HEK293T (cell line): ENCODE results near the gene C12orf60.

Experiments used
- CTCF ChIA-PET: fragments of 350-600 bp; formaldehyde crosslinking; extraction: SDS; loops from one replicate; lab custom pipeline; 2021; ENCODE audit warnings: antibody characterized with exemption, inconsistent platforms; lab: Yijun Ruan, JAX
- POLR2A ChIA-PET: fragments of 350-600 bp; formaldehyde crosslinking; extraction: SDS; loops from one replicate; lab custom pipeline; 2020; ENCODE audit warnings: antibody characterized with exemption, inconsistent platforms; lab: Yijun Ruan, JAX
- DNase-seq: peaks from one replicate; pipeline ENCODE4 v3.0.0; 2012; ENCODE audit warnings: mixed read lengths; ENCODE audit errors: extremely low spot score
- ARNT ChIP-seq: fragments of 450-650 bp; IDR thresholded peaks from 2 replicates; pipeline ENCODE4 v1.6.1; 2017; ENCODE audit warnings: mild to moderate bottlenecking
- BHLHE40 ChIP-seq: fragments of 450-650 bp; IDR thresholded peaks from 2 replicates; pipeline ENCODE4 v1.6.1; 2016; ENCODE audit warnings: mild to moderate bottlenecking, moderate library complexity, borderline replicate concordance
- CTBP1 ChIP-seq: fragments of 450-650 bp; IDR thresholded peaks from 2 replicates; pipeline ENCODE4 v1.6.1; 2016; ENCODE audit warnings: borderline replicate concordance
- ELF4 ChIP-seq: fragments of 450-650 bp; IDR thresholded peaks from 2 replicates; pipeline ENCODE4 v1.6.1; 2017; ENCODE audit warnings: antibody characterized with exemption
- FOXA1 ChIP-seq: fragments of 450-650 bp; IDR thresholded peaks from 2 replicates; pipeline ENCODE4 v1.6.1; 2016; ENCODE audit warnings: mild to moderate bottlenecking
- FOXK2 ChIP-seq: fragments of 450-650 bp; IDR thresholded peaks from 2 replicates; pipeline ENCODE4 v1.6.1; 2016; ENCODE audit warnings: mild to moderate bottlenecking
- FOXM1 ChIP-seq: fragments of 450-650 bp; IDR thresholded peaks from 2 replicates; pipeline ENCODE4 v1.6.1; 2017; ENCODE audit warnings: mild to moderate bottlenecking, borderline replicate concordance
- HDGF ChIP-seq: fragments of 450-650 bp; IDR thresholded peaks from 2 replicates; pipeline ENCODE4 v1.6.1; 2017; ENCODE audit warnings: antibody characterized with exemption, borderline replicate concordance
- L3MBTL2 ChIP-seq: fragments of 450-650 bp; conservative IDR thresholded peaks from 2 replicates; pipeline ENCODE4 v1.6.1; 2016; ENCODE audit warnings: mild to moderate bottlenecking
- LEF1 ChIP-seq: fragments of 450-650 bp; IDR thresholded peaks from 2 replicates; pipeline ENCODE4 v1.6.1; 2017; ENCODE audit warnings: mild to moderate bottlenecking, borderline replicate concordance
- NFRKB ChIP-seq: fragments of 450-650 bp; IDR thresholded peaks from 2 replicates; pipeline ENCODE4 v1.6.1; 2016; ENCODE audit warnings: mild to moderate bottlenecking, moderate library complexity
- SP1 ChIP-seq: fragments of 450-650 bp; IDR thresholded peaks from 2 replicates; pipeline ENCODE4 v1.6.1; 2017
- SUZ12 ChIP-seq: fragments of 450-650 bp; IDR thresholded peaks from 2 replicates; pipeline ENCODE4 v1.6.1; 2016; ENCODE audit warnings: mild to moderate bottlenecking
- TARDBP ChIP-seq: fragments of 450-650 bp; IDR thresholded peaks from 2 replicates; pipeline ENCODE4 v1.6.1; 2016
- ZNF384 ChIP-seq: fragments of 450-650 bp; IDR thresholded peaks from 2 replicates; pipeline ENCODE4 v1.6.1; 2016
- TF ChIP-seq, protein P1 (sequence below): fragments of 450-650 bp; IDR thresholded peaks from 2 replicates; pipeline ENCODE4 v1.6.1; 2016

Gene C12orf60

DNA sequence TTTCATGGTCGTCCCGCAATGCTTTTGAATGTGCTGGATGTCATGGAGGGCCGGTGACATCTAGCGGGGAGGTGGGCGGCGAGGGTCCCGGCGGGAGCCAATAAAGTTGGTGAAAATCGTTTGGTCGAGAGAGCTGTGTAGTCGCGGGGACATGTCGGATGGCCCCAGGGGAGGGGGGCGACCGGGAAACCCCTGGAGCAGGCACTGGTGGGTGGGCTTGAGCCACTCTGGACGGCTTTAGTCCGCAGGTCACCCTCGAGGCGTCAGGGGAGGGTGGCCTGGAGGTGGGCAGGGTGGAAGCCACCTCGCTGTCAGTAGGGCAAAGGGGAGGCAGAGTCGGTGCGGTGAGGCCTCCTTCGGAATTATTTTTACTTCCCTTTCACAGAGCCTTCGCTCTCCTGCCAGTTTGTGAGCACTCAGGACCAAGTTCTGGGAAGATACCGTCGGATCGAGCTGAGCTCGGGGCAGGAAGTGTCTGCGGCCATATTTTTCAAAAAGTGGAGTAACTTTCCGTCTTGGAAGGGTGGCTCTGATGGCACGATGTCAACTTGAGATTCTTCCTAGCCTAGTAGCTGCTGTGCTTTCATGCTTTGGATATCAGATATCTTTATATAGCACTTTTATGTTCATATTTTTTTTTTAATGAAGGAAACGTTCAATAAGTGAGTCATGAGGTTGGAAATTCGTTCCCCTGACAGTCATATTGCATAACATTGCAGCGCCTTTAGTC is 28.4 kb upstream of the C12orf60 start:
- TF ChIP-seq ELF4 (no peak), LEF1 (no peak), SP1 (no peak)
- ChIA-PET POLR2A (no interaction called here), CTCF (no interaction called here)
- DNase-seq: no peak

GRCh38 chr12:14775636-14775980 is 27.9 kb upstream of the C12orf60 start:
- DNase-seq: no peak
- ChIA-PET CTCF (no interaction called here), POLR2A (no interaction called here)
- no peak for TF ChIP-seq HDGF

DNA sequence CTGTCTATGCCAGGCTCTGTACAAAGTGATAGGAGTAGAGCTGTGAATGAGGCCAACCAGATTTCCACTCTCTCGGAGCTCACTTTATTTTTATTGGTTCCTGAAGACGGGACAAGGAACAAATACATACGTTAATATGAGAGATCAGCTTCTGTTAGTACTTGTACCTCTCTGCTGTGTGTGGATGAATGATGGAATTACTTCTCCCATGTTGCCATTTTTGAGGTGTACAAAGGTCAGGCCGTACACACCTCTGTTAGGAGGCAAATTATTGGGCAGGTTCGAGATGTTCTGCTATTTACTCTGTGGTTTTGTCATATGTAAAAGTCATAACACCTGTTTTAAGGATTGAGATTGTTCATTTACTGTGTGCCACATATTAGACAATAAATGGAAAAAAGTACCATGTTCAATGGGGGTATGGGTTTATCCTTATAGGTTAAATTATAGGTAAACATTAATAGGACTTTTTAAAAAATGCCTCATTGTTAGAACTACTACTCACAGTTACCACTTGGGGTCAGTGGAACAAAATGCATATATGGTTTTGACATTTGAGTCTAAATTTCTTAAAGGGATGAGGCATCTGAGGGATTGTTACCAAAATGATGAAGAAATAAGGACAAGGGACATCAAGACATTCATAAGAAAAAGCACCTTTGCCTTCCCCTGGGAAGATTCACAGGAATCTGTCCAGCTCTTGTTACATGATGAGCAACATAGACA is 27.1 kb upstream of the C12orf60 start:
- TF ChIP-seq ZNF384 (no peak), SP1 (no peak), ELF4 (no peak)
- DNase-seq: no peak
- CTCF ChIA-PET: interaction anchor here (0.6 kb wide), 1 partner anchor 30 kb away, joined by 3 read pairs; no protein-coding TSS in a partner anchor
- POLR2A ChIA-PET: interaction anchor here (0.8 kb wide), 1 partner anchor 27 kb away, joined by 3 read pairs; the partner anchor contains the start of genes C12orf60 and WBP11

DNA sequence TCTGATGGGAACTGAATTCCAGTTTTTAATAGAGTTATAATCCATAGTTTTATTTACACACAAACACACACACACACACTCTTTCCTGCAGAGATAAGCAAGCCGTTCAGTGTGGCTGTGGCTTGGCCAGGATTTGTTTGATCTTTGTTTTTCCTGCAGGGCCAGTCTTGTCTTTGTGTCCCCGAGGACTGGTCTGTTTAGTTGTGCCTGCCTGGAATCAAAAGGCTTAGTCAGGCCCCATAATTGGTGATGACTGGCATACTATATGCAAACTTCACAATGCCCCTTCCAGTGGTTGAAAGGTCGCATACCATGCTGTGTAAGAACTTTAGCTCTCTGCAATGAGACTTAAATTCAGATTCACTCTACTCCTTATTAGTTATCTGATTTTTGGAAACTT is 26.2 kb upstream of the C12orf60 start:
- TF ChIP-seq ARNT (no peak), TARDBP (no peak), LEF1 (no peak), L3MBTL2 (no peak), SUZ12 (no peak), ZNF384 (no peak), NFRKB (no peak), BHLHE40 (no peak)
- DNase-seq: no peak
- ChIA-PET POLR2A (interaction anchor here (1.4 kb wide), 1 partner anchor 26 kb away, joined by 4 read pairs; the partner anchor contains the start of genes C12orf60 and WBP11), CTCF (interaction anchor here (1.1 kb wide), 1 partner anchor 21 kb away, joined by 3 read pairs; no protein-coding TSS in a partner anchor)

- POLR2A ChIA-PET: no interaction called here
- TF ChIP-seq FOXK2 (no peak), TARDBP (no peak), ZNF384 (no peak), HDGF (no peak), ELF4 (no peak)
- TF ChIP-seq, protein P1, sequence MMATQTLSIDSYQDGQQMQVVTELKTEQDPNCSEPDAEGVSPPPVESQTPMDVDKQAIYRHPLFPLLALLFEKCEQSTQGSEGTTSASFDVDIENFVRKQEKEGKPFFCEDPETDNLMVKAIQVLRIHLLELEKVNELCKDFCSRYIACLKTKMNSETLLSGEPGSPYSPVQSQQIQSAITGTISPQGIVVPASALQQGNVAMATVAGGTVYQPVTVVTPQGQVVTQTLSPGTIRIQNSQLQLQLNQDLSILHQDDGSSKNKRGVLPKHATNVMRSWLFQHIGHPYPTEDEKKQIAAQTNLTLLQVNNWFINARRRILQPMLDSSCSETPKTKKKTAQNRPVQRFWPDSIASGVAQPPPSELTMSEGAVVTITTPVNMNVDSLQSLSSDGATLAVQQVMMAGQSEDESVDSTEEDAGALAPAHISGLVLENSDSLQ: no peak
- DNase-seq: no peak
- CTCF ChIA-PET: no interaction called here
Measured at GRCh38 chr12:14779834-14780233, 23.6 kb upstream of the C12orf60 start.

GRCh38 chr12:14780859-14781258 is 22.6 kb upstream of the C12orf60 start:
- no peak for DNase-seq
- POLR2A ChIA-PET: interaction anchor here (2.1 to 2.6 kb wide), 2 partner anchors 10 to 23 kb away, joined by 9 to 31 read pairs; partner anchors contain the start of genes C12orf60 and WBP11
- CTCF ChIA-PET: interaction anchor here (0.5 kb wide), 1 partner anchor 61 kb away, joined by 3 read pairs; no protein-coding TSS in a partner anchor
- TF ChIP-seq HDGF (no peak), ELF4 (no peak), TARDBP (no peak), SP1 (no peak), FOXA1 (no peak), L3MBTL2 (no peak), NFRKB (no peak), FOXM1 (no peak), ARNT (no peak), SUZ12 (no peak), BHLHE40 (no peak), LEF1 (no peak)
- TF ChIP-seq, protein P1: no peak

DNA sequence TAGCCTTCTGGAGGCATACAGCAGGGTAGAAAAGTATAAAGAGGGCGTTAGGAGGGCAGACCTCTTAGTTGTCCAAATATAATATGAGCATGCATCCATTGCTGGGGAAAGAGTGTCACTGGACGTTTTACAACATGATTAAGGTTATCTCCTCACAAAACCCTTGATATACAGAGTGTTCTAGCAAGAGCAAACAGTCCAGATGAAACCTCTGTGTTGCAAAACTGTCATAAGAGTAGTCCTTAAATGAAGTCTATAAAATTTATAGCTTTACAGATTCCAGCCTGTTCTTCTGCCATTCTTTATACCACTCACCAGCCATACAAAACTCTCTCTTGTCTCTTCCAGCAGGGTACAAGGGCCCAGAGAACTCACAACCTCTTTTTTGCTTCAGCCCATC is 21.9 kb upstream of the C12orf60 start:
- no peak for DNase-seq
- ChIA-PET POLR2A (interaction anchor here (0.8 to 2.6 kb wide), 3 partner anchors 11 to 22 kb away, joined by 3 to 31 read pairs (median 9); partner anchors contain the start of genes C12orf60 and WBP11), CTCF (interaction anchor here (0.5 to 0.6 kb wide), 2 partner anchors 60 to 214 kb away, joined by 3 to 5 read pairs; no protein-coding TSS in a partner anchor)
- TF ChIP-seq FOXM1 (no peak), FOXK2 (no peak), FOXA1 (no peak)

DNA sequence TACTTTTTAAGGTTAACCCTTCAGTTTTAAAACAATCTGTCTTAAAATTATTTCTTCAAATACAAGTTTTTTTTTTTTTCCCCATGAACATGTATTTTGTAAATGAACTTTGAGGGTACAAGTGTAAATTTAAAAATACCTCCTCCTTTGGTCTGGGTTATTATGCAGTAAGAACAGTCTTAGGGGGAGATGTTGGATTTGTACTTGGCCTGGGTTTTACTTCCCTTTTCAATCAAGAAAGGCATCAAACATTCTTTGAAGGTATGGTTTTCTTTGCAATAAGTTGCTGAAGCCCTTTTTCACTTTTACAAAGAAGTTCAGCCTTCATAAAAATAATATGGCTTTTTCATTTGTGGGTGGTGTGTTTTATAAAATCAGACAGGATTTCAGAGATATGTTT is 20.7 kb upstream of the C12orf60 start:
- TF ChIP-seq FOXK2 (no peak), ARNT (no peak), FOXM1 (no peak), SUZ12 (no peak), BHLHE40 (no peak), HDGF (no peak), NFRKB (no peak), ELF4 (no peak), CTBP1 (no peak), ZNF384 (no peak), TARDBP (no peak), FOXA1 (no peak), LEF1 (no peak), L3MBTL2 (no peak)
- TF ChIP-seq, protein P1: no peak
- POLR2A ChIA-PET: interaction anchor here (2.6 to 3.7 kb wide), 2 partner anchors 12 kb away, joined by 25 to 31 read pairs; a partner anchor contains a TSS
- CTCF ChIA-PET: no interaction called here
- DNase-seq: no peak
